Astrocyte (in vitro differentiated cells and primary cell): ENCODE measurements around the gene NSUN7. TPM values are rescaled to one million over a fixed set of nuclear protein-coding genes. Genes with fewer than 3 reads are reported as not detected.

Experiments used
- DNase-seq: peaks from one replicate; pipeline ENCODE4 v3.0.0-alpha.2; 2010; ENCODE audit warnings: low read depth
- FAIRE-seq: peaks from 2 replicates; lab custom pipeline; 2011; peaks lifted over from hg19 to GRCh38; lab: Jason Lieb, UNC
- H2AFZ ChIP-seq: 2 replicates; pipeline ENCODE4 v1.6.0; 2012; ENCODE audit warnings: low read depth, low read length, inconsistent platforms
- H3K27ac ChIP-seq: 2 replicates; pipeline ENCODE4 v1.5.1; 2011; ENCODE audit warnings: low read depth, low read length, inconsistent platforms
- H3K27me3 ChIP-seq: 2 replicates; pipeline ENCODE4 v1.6.0; 2011; ENCODE audit warnings: low read length, inconsistent platforms; ENCODE audit not compliant: insufficient read depth
- H3K36me3 ChIP-seq: 2 replicates; pipeline ENCODE4 v1.5.1; 2011; ENCODE audit warnings: low read length, inconsistent platforms; ENCODE audit not compliant: insufficient read depth
- H3K4me1 ChIP-seq: 2 replicates; pipeline ENCODE4 v1.5.1; 2011; ENCODE audit warnings: low read length, inconsistent platforms; ENCODE audit not compliant: insufficient read depth
- H3K4me2 ChIP-seq: 2 replicates; pipeline ENCODE4 v1.6.0; 2012; ENCODE audit warnings: low read length, inconsistent platforms
- H3K4me3 ChIP-seq: 2 replicates; pipeline ENCODE4 v1.5.1; 2011; ENCODE audit warnings: low read depth, mild to moderate bottlenecking, low read length, inconsistent platforms; ENCODE audit not compliant: insufficient read depth
- H3K79me2 ChIP-seq: 2 replicates; pipeline ENCODE4 v1.6.0; 2012; ENCODE audit warnings: mild to moderate bottlenecking, low read length, inconsistent platforms; ENCODE audit not compliant: insufficient read depth
- H3K9ac ChIP-seq: 2 replicates; pipeline ENCODE4 v1.6.0; 2012; ENCODE audit warnings: mild to moderate bottlenecking, low read length, inconsistent platforms
- H3K9me3 ChIP-seq: 2 replicates; pipeline ENCODE4 v1.5.1; 2012; ENCODE audit warnings: low read depth, mild to moderate bottlenecking, low read length, inconsistent platforms; ENCODE audit not compliant: insufficient read depth
- H4K20me1 ChIP-seq: 2 replicates; pipeline ENCODE4 v1.6.0; 2012; ENCODE audit warnings: low read length, inconsistent platforms; ENCODE audit not compliant: insufficient read depth
- H3K27ac Mint-ChIP-seq: one replicate; pipeline ENCODE4 v1.8.0; 2021; ENCODE audit warnings: mild to moderate bottlenecking, mixed read lengths; ENCODE audit not compliant: unreplicated experiment
- H3K27me3 Mint-ChIP-seq: one replicate; pipeline ENCODE4 v1.8.0; 2021; ENCODE audit warnings: low read depth, mixed read lengths; ENCODE audit not compliant: unreplicated experiment
- H3K36me3 Mint-ChIP-seq: one replicate; pipeline ENCODE4 v1.8.0; 2021; ENCODE audit warnings: low read depth, mixed read lengths; ENCODE audit not compliant: unreplicated experiment
- H3K4me1 Mint-ChIP-seq: one replicate; pipeline ENCODE4 v1.8.0; 2021; ENCODE audit warnings: low read depth, mixed read lengths; ENCODE audit not compliant: unreplicated experiment
- H3K4me3 Mint-ChIP-seq: one replicate; pipeline ENCODE4 v1.8.0; 2021; ENCODE audit warnings: mild to moderate bottlenecking, moderate library complexity, mixed read lengths; ENCODE audit not compliant: unreplicated experiment
- H3K9me3 Mint-ChIP-seq: one replicate; pipeline ENCODE4 v1.8.0; 2021; ENCODE audit warnings: mild to moderate bottlenecking, mixed read lengths; ENCODE audit not compliant: unreplicated experiment
- EZH2 ChIP-seq: IDR thresholded peaks from 2 replicates; pipeline ENCODE4 v1.6.1; 2012; ENCODE audit warnings: mild to moderate bottlenecking, low read length, inconsistent platforms; ENCODE audit not compliant: insufficient read depth
- total RNA-seq: library from RNA; stranded (reverse); gene quantifications from 2 replicates; pipeline ENCODE4 v1.2.1, GENCODE V29; 2021
- TF ChIP-seq, protein P1 (sequence below): IDR thresholded peaks from 2 replicates; pipeline ENCODE4 v1.5.1; 2011; ENCODE audit warnings: low read depth, mild to moderate bottlenecking, inconsistent platforms, low read length, moderate library complexity; ENCODE audit not compliant: insufficient read depth

The NSUN7 gene
- total RNA-seq, 1 donor from 2014 or later: 2.5 TPM

DNA sequence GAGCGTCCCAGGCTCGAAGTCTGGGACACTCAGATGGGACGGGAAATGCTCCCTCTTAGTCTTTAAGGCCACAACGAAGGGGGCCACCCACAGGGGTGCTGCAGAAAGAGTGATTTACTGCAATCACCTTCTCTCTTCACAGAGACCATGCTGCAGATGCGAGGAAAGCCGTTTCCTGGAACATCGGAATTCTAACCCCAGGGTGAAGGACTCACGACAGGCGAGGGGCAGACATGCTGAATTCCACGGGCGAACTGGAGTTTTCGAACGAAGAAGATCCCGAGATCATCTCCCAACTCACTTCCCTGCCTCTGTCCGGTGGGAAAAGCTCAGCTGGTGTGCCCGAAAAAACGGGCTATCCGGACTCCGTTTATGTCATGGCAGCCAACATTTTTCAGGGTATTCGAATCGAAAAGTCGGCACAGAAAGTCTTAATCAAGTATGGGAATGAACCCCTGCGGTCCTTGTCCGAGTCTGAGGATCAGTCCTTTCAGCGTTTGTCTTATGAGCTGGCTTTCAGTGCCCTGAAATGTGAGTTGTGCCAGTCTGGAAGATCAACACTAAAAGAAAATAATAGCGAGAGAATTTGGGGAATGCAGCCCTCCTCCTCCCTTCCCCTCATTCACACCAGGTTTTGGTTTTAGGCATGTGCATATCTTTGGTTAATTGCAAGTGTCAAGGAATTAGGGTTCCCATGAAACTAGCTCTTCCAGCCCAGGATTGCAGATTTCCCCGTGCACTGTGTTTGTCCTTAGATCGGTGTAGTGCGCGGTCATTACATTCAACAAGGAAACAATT is 905 bp downstream of the NSUN7 start:
- H3K27ac Mint-ChIP-seq: peak overlapping the region; percentile 88
- H3K4me1 Mint-ChIP-seq: peaks cover 2% of the 10 kb centered on the region
- no peaks in the 10 kb centered on the region for H3K36me3 Mint-ChIP-seq
- peak overlapping the region; percentile 86 for H3K4me3 Mint-ChIP-seq
- peak; percentile 6 for DNase-seq
- H3K27me3 Mint-ChIP-seq: peaks cover 5% of the 10 kb centered on the region
- Histone ChIP-seq H3K27me3 (peaks cover 12% of the 10 kb centered on the region), H3K4me3 (peak overlapping the region; percentile 54), H3K4me2 (peak overlapping the region; percentile 89), H3K9ac (peak overlapping the region; percentile 65), H3K79me2 (no peaks in the 10 kb centered on the region), H4K20me1 (no peaks in the 10 kb centered on the region), H3K27ac (no peak overlapping the region), H3K4me1 (peaks cover 7% of the 10 kb centered on the region), H2AFZ (peak overlapping the region; percentile 93), H3K9me3 (no peaks in the 10 kb centered on the region), H3K36me3 (no peaks in the 10 kb centered on the region)
- FAIRE-seq: no peak
- peaks cover 3% of the 10 kb centered on the region for H3K9me3 Mint-ChIP-seq
- TF ChIP-seq, protein P1, sequence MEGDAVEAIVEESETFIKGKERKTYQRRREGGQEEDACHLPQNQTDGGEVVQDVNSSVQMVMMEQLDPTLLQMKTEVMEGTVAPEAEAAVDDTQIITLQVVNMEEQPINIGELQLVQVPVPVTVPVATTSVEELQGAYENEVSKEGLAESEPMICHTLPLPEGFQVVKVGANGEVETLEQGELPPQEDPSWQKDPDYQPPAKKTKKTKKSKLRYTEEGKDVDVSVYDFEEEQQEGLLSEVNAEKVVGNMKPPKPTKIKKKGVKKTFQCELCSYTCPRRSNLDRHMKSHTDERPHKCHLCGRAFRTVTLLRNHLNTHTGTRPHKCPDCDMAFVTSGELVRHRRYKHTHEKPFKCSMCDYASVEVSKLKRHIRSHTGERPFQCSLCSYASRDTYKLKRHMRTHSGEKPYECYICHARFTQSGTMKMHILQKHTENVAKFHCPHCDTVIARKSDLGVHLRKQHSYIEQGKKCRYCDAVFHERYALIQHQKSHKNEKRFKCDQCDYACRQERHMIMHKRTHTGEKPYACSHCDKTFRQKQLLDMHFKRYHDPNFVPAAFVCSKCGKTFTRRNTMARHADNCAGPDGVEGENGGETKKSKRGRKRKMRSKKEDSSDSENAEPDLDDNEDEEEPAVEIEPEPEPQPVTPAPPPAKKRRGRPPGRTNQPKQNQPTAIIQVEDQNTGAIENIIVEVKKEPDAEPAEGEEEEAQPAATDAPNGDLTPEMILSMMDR: no peak
- TF ChIP-seq EZH2: no peak

DNA sequence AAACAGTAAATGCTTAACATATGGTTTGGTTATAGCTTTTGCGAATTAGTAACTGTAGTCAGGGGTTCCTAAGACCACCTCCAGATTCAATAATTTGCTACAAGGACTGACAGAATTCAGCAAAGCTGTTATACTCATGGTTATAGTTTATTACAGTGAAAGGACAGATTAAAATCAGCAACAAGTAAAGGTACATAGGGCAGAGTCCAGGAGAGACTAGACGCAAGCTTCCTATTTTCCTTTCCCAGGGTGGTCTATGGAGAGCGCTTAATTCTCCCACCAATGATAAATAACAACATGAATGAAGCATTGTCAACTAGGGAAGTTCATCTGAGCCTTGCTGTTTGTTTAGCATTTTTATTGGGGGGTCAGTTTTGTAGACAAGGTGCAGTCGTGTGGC is 5.9 kb downstream of the NSUN7 start:
- H3K9ac ChIP-seq: no peak overlapping the region
- H3K4me3 ChIP-seq: no peak overlapping the region
- no peaks in the 10 kb centered on the region for H3K79me2 ChIP-seq
- H3K9me3 Mint-ChIP-seq: peaks cover 3% of the 10 kb centered on the region
- H3K27me3 ChIP-seq: peaks cover 4% of the 10 kb centered on the region
- no peaks in the 10 kb centered on the region for H3K36me3 ChIP-seq
- TF ChIP-seq EZH2: no peak
- TF ChIP-seq, protein P1: no peak
- FAIRE-seq (no peak), DNase-seq (no peak)
- no peaks in the 10 kb centered on the region for H3K36me3 Mint-ChIP-seq
- H3K4me3 Mint-ChIP-seq: no peak overlapping the region
- H3K27me3 Mint-ChIP-seq: peaks cover 2% of the 10 kb centered on the region
- no peaks in the 10 kb centered on the region for H4K20me1 ChIP-seq
- H2AFZ ChIP-seq: no peak overlapping the region
- H3K27ac Mint-ChIP-seq: no peak overlapping the region
- no peak overlapping the region for H3K27ac ChIP-seq
- peaks cover 2% of the 10 kb centered on the region for H3K4me1 Mint-ChIP-seq
- H3K9me3 ChIP-seq: no peaks in the 10 kb centered on the region
- peaks cover 4% of the 10 kb centered on the region for H3K4me1 ChIP-seq
- H3K4me2 ChIP-seq: no peak overlapping the region

DNA sequence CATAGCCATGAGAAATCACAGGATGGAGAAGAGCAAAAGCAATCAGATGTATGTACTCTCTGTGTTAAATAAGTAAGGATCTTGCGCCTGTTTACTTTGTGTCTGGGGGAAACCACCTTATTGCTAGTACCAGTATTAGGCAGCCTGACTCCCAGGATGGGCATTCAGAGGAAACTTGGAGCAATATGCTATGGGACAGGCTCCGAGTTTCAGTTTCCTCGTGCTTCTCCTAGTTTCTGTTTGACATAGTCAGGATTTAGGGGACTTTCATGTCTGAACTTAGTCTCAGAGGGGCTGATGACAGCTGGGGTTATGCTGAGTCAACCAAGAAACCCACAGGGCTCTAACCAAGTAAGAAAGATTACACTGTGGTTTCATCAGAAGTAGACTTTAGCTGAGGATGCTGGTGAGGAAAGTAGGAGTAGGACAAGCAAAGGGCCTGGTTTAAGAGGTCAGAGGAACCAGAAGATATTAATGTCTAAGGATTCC is 13.5 kb downstream of the NSUN7 start:
- Histone ChIP-seq H3K79me2 (no peaks in the 10 kb centered on the region), H3K27me3 (peaks cover 3% of the 10 kb centered on the region), H3K36me3 (no peaks in the 10 kb centered on the region), H3K9me3 (no peaks in the 10 kb centered on the region), H3K4me1 (no peaks in the 10 kb centered on the region), H3K27ac (no peak overlapping the region), H2AFZ (no peak overlapping the region), H3K9ac (no peak overlapping the region), H4K20me1 (no peaks in the 10 kb centered on the region), H3K4me2 (no peak overlapping the region), H3K4me3 (no peak overlapping the region)
- FAIRE-seq (no peak), DNase-seq (peak; percentile 25)
- peaks cover under 1% of the 10 kb centered on the region for H3K9me3 Mint-ChIP-seq
- no peak overlapping the region for H3K4me3 Mint-ChIP-seq
- no peak for TF ChIP-seq EZH2
- TF ChIP-seq, protein P1: no peak
- H3K27ac Mint-ChIP-seq: peak overlapping the region; percentile 92
- H3K4me1 Mint-ChIP-seq: peaks cover 10% of the 10 kb centered on the region
- H3K36me3 Mint-ChIP-seq: peaks cover 2% of the 10 kb centered on the region
- H3K27me3 Mint-ChIP-seq: no peaks in the 10 kb centered on the region
